ENCODE results near the gene CLEC2L.

DNA sequence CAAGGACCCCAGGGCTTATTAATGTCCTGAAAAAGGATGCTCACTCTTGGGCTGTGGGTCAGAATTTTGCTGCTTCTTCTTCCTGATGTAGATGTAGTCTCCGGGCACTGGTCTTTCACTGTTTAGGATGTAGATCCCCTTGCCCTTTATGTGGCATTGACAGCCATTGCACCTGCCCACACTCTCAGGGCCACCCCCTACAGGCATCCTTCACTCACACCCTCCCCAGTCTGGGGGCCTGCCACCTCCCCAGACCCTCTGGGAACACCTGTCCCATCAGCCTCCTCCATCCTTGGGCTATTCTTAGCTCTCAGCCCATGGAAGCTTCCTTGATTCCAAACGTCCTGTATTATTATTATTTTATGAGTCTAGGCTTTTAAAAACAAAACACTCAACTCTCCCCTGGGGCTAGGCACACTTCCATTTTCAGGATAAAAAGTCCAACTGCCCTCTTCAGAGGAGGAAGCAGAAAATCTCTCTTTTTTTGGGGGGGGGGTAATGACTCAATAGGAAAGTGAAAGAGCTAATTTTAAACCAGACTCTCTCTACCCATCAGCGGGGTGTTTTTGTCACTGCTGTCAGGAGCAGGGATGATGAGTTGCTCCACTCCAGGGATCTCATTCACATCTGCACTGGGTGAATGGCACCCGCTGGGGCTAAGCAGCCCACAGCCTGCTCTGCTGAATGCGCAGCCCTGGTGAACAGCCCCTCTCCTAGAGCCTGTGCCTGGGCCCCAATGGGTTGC is 28.5 kb upstream of the CLEC2L start:
- TF ChIP-seq TAF1 (IDR thresholded peaks at IDR 0.05; ENCODE audit: borderline replicate concordance, low read depth, low read length): no peak
- TF ChIP-seq, protein P1, sequence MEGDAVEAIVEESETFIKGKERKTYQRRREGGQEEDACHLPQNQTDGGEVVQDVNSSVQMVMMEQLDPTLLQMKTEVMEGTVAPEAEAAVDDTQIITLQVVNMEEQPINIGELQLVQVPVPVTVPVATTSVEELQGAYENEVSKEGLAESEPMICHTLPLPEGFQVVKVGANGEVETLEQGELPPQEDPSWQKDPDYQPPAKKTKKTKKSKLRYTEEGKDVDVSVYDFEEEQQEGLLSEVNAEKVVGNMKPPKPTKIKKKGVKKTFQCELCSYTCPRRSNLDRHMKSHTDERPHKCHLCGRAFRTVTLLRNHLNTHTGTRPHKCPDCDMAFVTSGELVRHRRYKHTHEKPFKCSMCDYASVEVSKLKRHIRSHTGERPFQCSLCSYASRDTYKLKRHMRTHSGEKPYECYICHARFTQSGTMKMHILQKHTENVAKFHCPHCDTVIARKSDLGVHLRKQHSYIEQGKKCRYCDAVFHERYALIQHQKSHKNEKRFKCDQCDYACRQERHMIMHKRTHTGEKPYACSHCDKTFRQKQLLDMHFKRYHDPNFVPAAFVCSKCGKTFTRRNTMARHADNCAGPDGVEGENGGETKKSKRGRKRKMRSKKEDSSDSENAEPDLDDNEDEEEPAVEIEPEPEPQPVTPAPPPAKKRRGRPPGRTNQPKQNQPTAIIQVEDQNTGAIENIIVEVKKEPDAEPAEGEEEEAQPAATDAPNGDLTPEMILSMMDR (IDR thresholded peaks at IDR 0.05): no peak
- no peak for TF ChIP-seq RAD21 (IDR thresholded peaks at IDR 0.05; ENCODE audit: low read length)
- TF ChIP-seq, protein P2, sequence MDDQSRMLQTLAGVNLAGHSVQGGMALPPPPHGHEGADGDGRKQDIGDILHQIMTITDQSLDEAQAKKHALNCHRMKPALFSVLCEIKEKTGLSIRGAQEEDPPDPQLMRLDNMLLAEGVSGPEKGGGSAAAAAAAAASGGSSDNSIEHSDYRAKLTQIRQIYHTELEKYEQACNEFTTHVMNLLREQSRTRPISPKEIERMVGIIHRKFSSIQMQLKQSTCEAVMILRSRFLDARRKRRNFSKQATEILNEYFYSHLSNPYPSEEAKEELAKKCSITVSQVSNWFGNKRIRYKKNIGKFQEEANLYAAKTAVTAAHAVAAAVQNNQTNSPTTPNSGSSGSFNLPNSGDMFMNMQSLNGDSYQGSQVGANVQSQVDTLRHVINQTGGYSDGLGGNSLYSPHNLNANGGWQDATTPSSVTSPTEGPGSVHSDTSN (IDR thresholded peaks at IDR 0.05): no peak
- TF ChIP-seq FOXJ3 (CRISPR knock-in tag; IDR thresholded peaks at IDR 0.05): no peak
- no peak for TF ChIP-seq GABPA (IDR thresholded peaks at IDR 0.05; ENCODE audit: low read depth)
- TF ChIP-seq, protein P3, sequence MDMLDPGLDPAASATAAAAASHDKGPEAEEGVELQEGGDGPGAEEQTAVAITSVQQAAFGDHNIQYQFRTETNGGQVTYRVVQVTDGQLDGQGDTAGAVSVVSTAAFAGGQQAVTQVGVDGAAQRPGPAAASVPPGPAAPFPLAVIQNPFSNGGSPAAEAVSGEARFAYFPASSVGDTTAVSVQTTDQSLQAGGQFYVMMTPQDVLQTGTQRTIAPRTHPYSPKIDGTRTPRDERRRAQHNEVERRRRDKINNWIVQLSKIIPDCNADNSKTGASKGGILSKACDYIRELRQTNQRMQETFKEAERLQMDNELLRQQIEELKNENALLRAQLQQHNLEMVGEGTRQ (IDR thresholded peaks at IDR 0.05; ENCODE audit: borderline replicate concordance, low read depth, low read length): no peak
- no peak for TF ChIP-seq CHD2 (IDR thresholded peaks at IDR 0.05; ENCODE audit: low read length, partially characterized antibody)
